DMS79 treated with DMSO at 0.1 percent for 48 hours (cell line): ENCODE measurements around the gene VRK2.
"Not testable (repeated sequence)": the region's sequence is repeated elsewhere in the genome, so short reads cannot be mapped to it uniquely, and the experiment has no call there.

ENCODE experiments used
- DNase-seq: peaks from one replicate; lab custom pipeline; 2025; lab: John Stamatoyannopoulos, UW

Gene VRK2

GRCh38 chr2:58158481-58158880, 111.9 kb downstream of the VRK2 start:
- DNase-seq, result no peak

- no peak for DNase-seq
Observed at GRCh38 chr2:58163913-58164312, 117.3 kb downstream of the VRK2 start.

- DNase-seq, result not testable (repeated sequence)
Observed at GRCh38 chr2:58168130-58168529, 121.5 kb downstream of the VRK2 start.

- not testable (repeated sequence) for DNase-seq
Observed at GRCh38 chr2:58169845-58170244, 123.2 kb downstream of the VRK2 start.

- DNase-seq, result not testable (repeated sequence)
Observed at GRCh38 chr2:58170334-58170933, 123.8 kb downstream of the VRK2 start.

- not testable (repeated sequence) for DNase-seq
Observed at GRCh38 chr2:58171831-58172230, 125.2 kb downstream of the VRK2 start.

- DNase-seq, result not testable (repeated sequence)
Observed at GRCh38 chr2:58177187-58177586, 130.6 kb downstream of the VRK2 start.

GRCh38 chr2:58180175-58180574, 133.6 kb downstream of the VRK2 start:
- not testable (repeated sequence) for DNase-seq

- no peak for DNase-seq
Observed at GRCh38 chr2:58180635-58181034, 134.0 kb downstream of the VRK2 start.

- no peak for DNase-seq
Observed at GRCh38 chr2:58182527-58182926, 135.9 kb downstream of the VRK2 start.

GRCh38 chr2:58186501-58186900, 139.9 kb downstream of the VRK2 start:
- DNase-seq, result no peak

- not testable (repeated sequence) for DNase-seq
Observed at GRCh38 chr2:58187022-58187421, 140.4 kb downstream of the VRK2 start.

- no peak for DNase-seq
Observed at GRCh38 chr2:58194458-58194857, 147.9 kb downstream of the VRK2 start.

GRCh38 chr2:58195662-58196061, 149.1 kb downstream of the VRK2 start:
- DNase-seq, result no peak

- no peak for DNase-seq
Observed at GRCh38 chr2:58197894-58198293, 151.3 kb downstream of the VRK2 start.

GRCh38 chr2:58202404-58202803, 155.8 kb downstream of the VRK2 start:
- no peak for DNase-seq

- no peak for DNase-seq
Observed at GRCh38 chr2:58203018-58203417, 156.4 kb downstream of the VRK2 start.

- no peak for DNase-seq
Observed at GRCh38 chr2:58204195-58204959, 157.8 kb downstream of the VRK2 start.

- DNase-seq, result no peak
Observed at GRCh38 chr2:58206785-58207184, 160.2 kb downstream of the VRK2 start.

GRCh38 chr2:58207189-58207588, 160.6 kb downstream of the VRK2 start:
- DNase-seq, result no peak
